Stimulated activated naive CD8-positive, alpha-beta T cell treated with anti-CD3 and anti-CD28 coated beads, Interleukin-15, amount 100 ng/mL, for 72 hours (primary cell): ENCODE results near the gene ITSN1.

Experiments
- ATAC-seq: fragments of 150-1000 bp; cut with Tn5 transposase; 2 replicates; pipeline ENCODE4 v1.10.0; 2021; ENCODE audit warnings: mild to moderate bottlenecking, moderate library complexity
- DNase-seq, 2 donors: peaks; one replicate each; pipeline ENCODE4 v3.0.0; 2021 to 2022
- H3K27ac Mint-ChIP-seq, 2 donors: one replicate each; pipeline ENCODE4 v1.8.0; 2022; ENCODE audit warnings: mild to moderate bottlenecking in 2 of 2, mixed read lengths in 2 of 2, moderate library complexity in 2 of 2
- H3K27me3 Mint-ChIP-seq: one replicate; pipeline ENCODE4 v1.8.0; 2022; ENCODE audit warnings: mixed read lengths
- H3K4me1 Mint-ChIP-seq: one replicate; pipeline ENCODE4 v1.8.0; 2022; ENCODE audit warnings: mild to moderate bottlenecking, mixed read lengths
- H3K4me3 Mint-ChIP-seq, 2 donors: one replicate each; pipeline ENCODE4 v1.8.0; 2022; ENCODE audit warnings: mild to moderate bottlenecking in 2 of 2, mixed read lengths in 2 of 2, moderate library complexity in 1 of 2
- H3K9me3 Mint-ChIP-seq, 2 donors: one replicate each; pipeline ENCODE4 v1.8.0; 2022; ENCODE audit warnings: mixed read lengths in 2 of 2

ITSN1 gene

GRCh38 chr21:33942426-33942825 lies 300.1 kb downstream of the ITSN1 start:
- H3K4me1 Mint-ChIP-seq = peaks cover 78% of the 10 kb centered on the region
- no peaks in the 10 kb centered on the region for H3K27me3 Mint-ChIP-seq
- no peak overlapping the region for H3K27ac Mint-ChIP-seq
- DNase-seq (no peak), ATAC-seq (no peak)
- no peak overlapping the region for H3K4me3 Mint-ChIP-seq
- H3K9me3 Mint-ChIP-seq = peaks cover 0 to 10% of the 10 kb centered on the region in 2 donors

DNA sequence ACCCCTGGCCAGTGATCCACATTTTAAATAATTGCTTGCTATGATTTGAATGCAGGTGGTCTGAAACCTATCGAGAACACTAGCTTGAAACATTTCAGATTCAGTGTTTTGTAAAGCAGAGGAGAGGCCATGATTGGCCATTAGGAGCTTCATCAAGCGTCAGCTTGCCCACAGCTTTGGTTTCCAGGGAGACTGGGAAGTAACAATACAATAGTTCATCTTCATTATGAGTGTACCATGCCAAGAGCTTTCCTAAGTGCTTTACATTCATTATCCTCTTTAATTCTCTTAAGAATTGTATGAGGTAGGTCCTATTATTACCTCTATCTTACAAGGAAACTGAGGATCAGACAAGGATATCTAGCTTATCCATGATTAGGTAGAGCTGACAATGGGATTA lies 301.0 kb downstream of the ITSN1 start:
- ATAC-seq = no peak
- Mint-ChIP-seq H3K9me3 (peaks cover 0 to 10% of the 10 kb centered on the region in 2 donors), H3K4me3 (no peak overlapping the region), H3K4me1 (peaks cover 78% of the 10 kb centered on the region), H3K27ac (no peak overlapping the region), H3K27me3 (no peaks in the 10 kb centered on the region)
- DNase-seq = no peak

DNA sequence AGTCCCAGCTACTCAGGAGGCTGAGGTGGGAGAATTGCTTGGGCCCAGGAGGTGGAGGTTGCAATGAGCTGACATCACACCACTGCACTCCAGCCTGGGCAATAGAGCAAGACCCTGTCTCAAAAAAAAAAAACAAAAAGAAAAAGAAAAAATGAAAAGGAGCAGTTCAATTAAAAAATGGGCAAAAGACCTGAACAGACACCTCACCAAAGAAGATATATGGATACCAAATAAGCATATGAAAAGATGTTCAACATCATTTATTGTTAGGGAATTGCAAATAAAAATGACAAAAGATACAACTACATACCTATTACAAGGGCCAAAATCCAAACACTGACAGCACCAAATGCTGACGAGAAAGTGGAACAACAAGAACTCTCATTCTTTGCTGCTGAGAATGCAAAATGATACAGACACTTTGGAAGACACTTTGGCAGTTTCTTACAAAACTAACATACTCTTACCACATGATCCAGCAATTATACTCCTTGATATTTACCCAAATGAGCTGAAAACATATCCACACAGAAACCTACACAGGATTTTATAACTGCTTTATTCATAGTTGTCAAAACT lies 302.0 kb downstream of the ITSN1 start:
- DNase-seq = no peak
- H3K4me3 Mint-ChIP-seq = no peak overlapping the region
- peaks cover 0 to 10% of the 10 kb centered on the region in 2 donors for H3K9me3 Mint-ChIP-seq
- H3K27me3 Mint-ChIP-seq = no peaks in the 10 kb centered on the region
- H3K27ac Mint-ChIP-seq = peak overlapping the region in 1 of 2 donors; percentile 47
- H3K4me1 Mint-ChIP-seq = peaks cover 78% of the 10 kb centered on the region
- ATAC-seq = no peak

DNA sequence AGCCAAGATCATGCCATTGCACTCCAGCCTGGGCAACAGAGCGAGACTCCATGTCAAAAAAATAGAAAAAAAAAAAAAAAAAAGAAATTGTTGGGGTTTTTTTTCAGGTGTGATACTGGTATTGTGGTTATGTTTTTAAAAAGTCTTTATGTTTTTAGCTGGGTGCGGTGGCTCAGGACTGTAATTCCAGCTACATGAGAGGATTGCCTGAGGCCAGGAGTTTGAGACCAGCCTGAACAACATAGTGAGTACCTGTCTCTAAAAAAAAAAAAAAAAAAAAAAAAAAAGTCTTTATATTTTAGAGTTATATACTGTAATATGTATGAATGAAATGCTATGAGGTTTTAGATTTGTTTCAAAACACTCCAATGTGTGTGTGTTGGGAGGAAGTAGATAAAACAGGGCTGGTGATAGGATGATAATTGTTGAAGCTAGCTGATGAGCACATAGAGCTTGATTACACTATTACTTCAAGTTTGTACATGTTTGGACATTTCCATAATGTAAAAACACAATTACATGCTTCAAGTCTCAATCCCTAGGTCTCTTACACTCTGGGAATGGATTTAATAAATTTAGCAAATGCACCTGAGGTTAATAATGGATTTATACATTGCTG lies 303.5 kb downstream of the ITSN1 start:
- peak overlapping the region; percentile 9 to 92 for H3K27ac Mint-ChIP-seq
- DNase-seq (no peak), ATAC-seq (no peak)
- peaks cover 0 to 10% of the 10 kb centered on the region in 2 donors for H3K9me3 Mint-ChIP-seq
- no peaks in the 10 kb centered on the region for H3K27me3 Mint-ChIP-seq
- H3K4me1 Mint-ChIP-seq = peaks cover 81% of the 10 kb centered on the region
- no peak overlapping the region for H3K4me3 Mint-ChIP-seq

GRCh38 chr21:33947451-33948095 lies 305.3 kb downstream of the ITSN1 start:
- no peaks in the 10 kb centered on the region for H3K27me3 Mint-ChIP-seq
- DNase-seq (peak; percentile 82 to 91), ATAC-seq (peak; percentile 72)
- H3K27ac Mint-ChIP-seq = peak overlapping the region; percentile 97 to 100
- H3K4me3 Mint-ChIP-seq = peak overlapping the region; percentile 71 to 93
- H3K9me3 Mint-ChIP-seq = peaks cover 0 to 10% of the 10 kb centered on the region in 2 donors
- H3K4me1 Mint-ChIP-seq = peaks cover 83% of the 10 kb centered on the region

DNA sequence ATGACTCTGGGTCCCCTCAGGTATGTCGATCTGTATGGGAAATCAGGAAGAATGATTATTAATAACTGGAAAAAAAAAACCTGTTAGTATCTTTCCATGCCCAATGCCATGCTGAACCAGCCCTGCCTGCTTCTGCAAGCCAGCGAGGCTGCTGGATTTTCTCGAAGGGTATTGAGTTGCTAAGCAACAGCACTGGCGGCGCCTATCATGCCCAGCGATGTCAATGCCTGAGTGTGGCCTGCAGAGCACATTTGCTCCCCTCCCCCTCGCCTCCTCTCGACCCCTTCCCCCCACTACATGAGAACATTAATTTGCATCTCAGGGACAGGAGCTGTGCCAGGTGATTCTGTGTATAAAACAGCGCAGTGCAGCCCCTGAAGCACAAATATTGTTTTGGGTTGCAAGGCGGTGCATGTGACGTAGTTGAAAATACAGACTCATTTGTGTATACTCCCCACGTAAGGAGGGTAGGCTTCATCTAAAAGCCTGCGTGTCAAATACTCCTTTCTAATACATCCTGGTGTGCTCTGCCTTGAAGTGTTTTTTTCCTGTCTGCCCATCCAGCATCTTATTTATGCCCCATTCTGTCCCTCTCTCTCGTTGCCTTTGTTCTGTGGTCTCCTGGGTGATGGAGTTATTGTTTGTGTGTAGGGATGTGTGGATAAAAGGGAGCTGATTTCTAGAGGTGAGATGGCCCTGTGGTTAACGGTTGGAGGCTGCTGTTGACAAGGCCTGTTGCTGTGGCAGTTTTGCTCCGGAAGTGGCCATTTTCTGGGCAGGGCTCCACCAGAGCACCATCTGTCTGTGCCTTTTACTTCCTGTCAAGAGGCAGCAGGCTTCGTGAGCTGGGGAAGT lies 306.0 kb downstream of the ITSN1 start:
- peaks cover 0 to 10% of the 10 kb centered on the region in 2 donors for H3K9me3 Mint-ChIP-seq
- DNase-seq (peak; percentile 86 to 94), ATAC-seq (peak; percentile 73)
- H3K4me1 Mint-ChIP-seq = peaks cover 85% of the 10 kb centered on the region
- H3K27ac Mint-ChIP-seq = peak overlapping the region; percentile 97 to 100
- peak overlapping the region; percentile 71 to 93 for H3K4me3 Mint-ChIP-seq
- no peaks in the 10 kb centered on the region for H3K27me3 Mint-ChIP-seq

DNA sequence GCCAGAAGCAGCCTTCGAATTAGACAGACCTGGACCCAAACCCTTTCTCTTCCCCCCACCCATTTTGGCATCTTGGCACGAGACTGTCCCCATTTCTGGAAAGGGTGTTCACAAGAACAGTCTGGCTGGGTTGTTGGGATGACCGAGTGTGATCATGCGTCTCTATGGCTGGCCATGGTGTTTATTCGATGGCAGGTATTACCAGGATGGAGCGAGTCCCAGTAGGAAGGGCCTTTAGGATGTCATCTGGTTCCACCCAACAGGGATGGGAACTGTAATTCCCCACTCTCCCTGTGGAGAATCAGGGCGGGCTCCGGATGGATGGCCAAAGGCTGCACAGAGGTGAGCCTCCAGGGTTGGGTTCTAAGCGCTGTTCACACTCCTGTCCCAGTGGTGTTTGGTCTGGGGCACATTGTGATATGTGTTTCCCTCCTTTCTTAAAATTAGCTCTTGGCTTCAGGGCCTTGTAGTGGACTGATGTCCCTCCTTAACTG lies 306.7 kb downstream of the ITSN1 start:
- Mint-ChIP-seq H3K9me3 (peaks cover 0 to 10% of the 10 kb centered on the region in 2 donors), H3K4me1 (peaks cover 84% of the 10 kb centered on the region), H3K27ac (peak overlapping the region; percentile 97 to 100), H3K27me3 (no peaks in the 10 kb centered on the region), H3K4me3 (peak overlapping the region; percentile 71 to 93)
- DNase-seq (no peak), ATAC-seq (no peak)
